PC-3 (cell line): Measurements from ENCODE around the gene SIM2.

Source experiments
- EZH2 ChIP-seq: fragments of 300-600 bp; sonication (generic); IDR thresholded peaks from one replicate; pipeline ENCODE4 v1.6.1; 2017; ENCODE audit warnings: antibody characterized with exemption, mild to moderate bottlenecking, low read length; ENCODE audit not compliant: unreplicated experiment
- EZH2phosphoT487 ChIP-seq: fragments of 300-600 bp; sonication (generic); IDR thresholded peaks from 2 replicates; pipeline ENCODE4 v1.6.1; 2018; ENCODE audit warnings: mild to moderate bottlenecking, antibody characterized with exemption, low read length, borderline replicate concordance
- TF ChIP-seq, protein P1 (sequence below): fragments of 300-600 bp; sonication (generic); conservative IDR thresholded peaks from 2 replicates; pipeline ENCODE4 v1.5.1; 2017; ENCODE audit warnings: antibody characterized with exemption, low read depth, mild to moderate bottlenecking, low read length

DNA sequence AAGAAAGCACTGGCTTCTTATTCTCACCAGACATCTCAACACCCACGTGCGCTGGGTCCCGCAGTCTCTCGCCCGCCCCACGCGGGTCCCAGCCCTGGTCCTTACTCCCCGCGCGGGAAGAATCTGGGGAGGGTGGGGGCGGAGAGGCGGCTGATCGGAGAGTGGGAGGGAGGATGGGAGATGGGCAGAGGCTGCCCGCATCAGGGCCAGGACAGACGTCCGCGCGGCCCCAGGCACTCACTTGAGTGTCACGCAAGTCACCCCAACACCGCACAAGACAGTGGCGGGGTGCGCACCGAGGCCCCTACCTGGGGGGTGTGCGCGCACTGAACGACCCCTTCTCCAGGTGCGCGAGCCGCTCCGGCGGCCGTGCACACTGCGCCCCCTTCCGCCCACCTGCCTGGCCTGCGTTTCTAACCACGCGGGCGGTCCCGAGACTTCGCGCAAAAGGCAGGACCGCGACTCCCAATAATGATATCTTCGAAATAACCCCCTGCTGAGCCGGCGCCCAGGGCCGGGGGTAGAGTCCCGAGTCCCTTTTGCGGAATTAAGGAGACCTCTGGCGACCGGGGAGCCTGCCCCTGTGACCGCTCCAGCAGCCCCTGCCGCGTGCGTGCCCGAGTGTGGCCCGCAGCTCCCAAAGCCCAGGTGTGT, 6.0 kb upstream of the SIM2 start:
- TF ChIP-seq, protein P1, sequence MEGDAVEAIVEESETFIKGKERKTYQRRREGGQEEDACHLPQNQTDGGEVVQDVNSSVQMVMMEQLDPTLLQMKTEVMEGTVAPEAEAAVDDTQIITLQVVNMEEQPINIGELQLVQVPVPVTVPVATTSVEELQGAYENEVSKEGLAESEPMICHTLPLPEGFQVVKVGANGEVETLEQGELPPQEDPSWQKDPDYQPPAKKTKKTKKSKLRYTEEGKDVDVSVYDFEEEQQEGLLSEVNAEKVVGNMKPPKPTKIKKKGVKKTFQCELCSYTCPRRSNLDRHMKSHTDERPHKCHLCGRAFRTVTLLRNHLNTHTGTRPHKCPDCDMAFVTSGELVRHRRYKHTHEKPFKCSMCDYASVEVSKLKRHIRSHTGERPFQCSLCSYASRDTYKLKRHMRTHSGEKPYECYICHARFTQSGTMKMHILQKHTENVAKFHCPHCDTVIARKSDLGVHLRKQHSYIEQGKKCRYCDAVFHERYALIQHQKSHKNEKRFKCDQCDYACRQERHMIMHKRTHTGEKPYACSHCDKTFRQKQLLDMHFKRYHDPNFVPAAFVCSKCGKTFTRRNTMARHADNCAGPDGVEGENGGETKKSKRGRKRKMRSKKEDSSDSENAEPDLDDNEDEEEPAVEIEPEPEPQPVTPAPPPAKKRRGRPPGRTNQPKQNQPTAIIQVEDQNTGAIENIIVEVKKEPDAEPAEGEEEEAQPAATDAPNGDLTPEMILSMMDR = no peak
- TF ChIP-seq EZH2 (no peak), EZH2phosphoT487 (no peak)
